Transverse colon (tissue), 4 donors: ENCODE results near the gene CCR1.

ENCODE experiments used
- CTCF ChIP-seq, 5 experiments: fragments of 200-600 bp in 3 of 5; fragments of 450-650 bp in 2 of 5; sonication (generic) in 3 of 5; IDR thresholded peaks; 1 replicate in 2 of 5; 2 replicates in 3 of 5; pipeline ENCODE4 v1.5.1; 2016 to 2017; ENCODE audit warnings: antibody characterized with exemption in 5 of 5, inconsistent platforms in 3 of 5, mild to moderate bottlenecking in 2 of 5, moderate library complexity in 1 of 5
- POLR2A ChIP-seq: fragments of 450-650 bp; IDR thresholded peaks from one replicate; pipeline ENCODE4 v1.6.1; 2016; ENCODE audit warnings: antibody characterized with exemption, mild to moderate bottlenecking, moderate library complexity
- POLR2AphosphoS5 ChIP-seq, 3 donors: sonication (generic); formaldehyde crosslinking; IDR thresholded peaks; one replicate each; pipeline ENCODE4 v1.6.1; 2016; ENCODE audit warnings: antibody characterized with exemption in 3 of 3

- no peak for TF ChIP-seq CTCF (IDR thresholded peaks at IDR 0.05)
- no peak for TF ChIP-seq POLR2A
- TF ChIP-seq POLR2AphosphoS5 (IDR thresholded peaks at IDR 0.05), result no peak
Observed at GRCh38 chr3:46200211-46200610, 7.9 kb downstream of the CCR1 start.
